Trophoblast cell (in vitro differentiated cells and primary cell): Measurements from ENCODE around the gene PCDHGA4.
"Not testable (repeated sequence)": the region's sequence is repeated elsewhere in the genome, so short reads cannot be mapped to it uniquely, and the experiment has no call there.

Experiments
- DNase-seq, 2 donors: peaks; one replicate each; pipeline ENCODE4 v3.0.0-alpha.2; 2016
- H2AFZ ChIP-seq: 2 replicates; pipeline ENCODE4 v1.6.1; 2013; ENCODE audit warnings: low read length, moderate library complexity, mild to moderate bottlenecking; ENCODE audit not compliant: insufficient read depth, poor library complexity
- H2AK5ac ChIP-seq: 2 replicates; pipeline ENCODE4 v1.6.1; 2013; ENCODE audit warnings: mild to moderate bottlenecking, low read length
- H2BK120ac ChIP-seq: 2 replicates; pipeline ENCODE4 v1.6.1; 2013; ENCODE audit warnings: low read length, mild to moderate bottlenecking, moderate library complexity; ENCODE audit not compliant: insufficient read depth, poor library complexity
- H2BK12ac ChIP-seq: 2 replicates; pipeline ENCODE4 v1.6.1; 2013; ENCODE audit warnings: mild to moderate bottlenecking, low read length, moderate library complexity
- H2BK5ac ChIP-seq: 2 replicates; pipeline ENCODE4 v1.6.1; 2013; ENCODE audit warnings: low read length, low read depth, moderate library complexity, mild to moderate bottlenecking; ENCODE audit not compliant: poor library complexity
- H3K14ac ChIP-seq: 2 replicates; pipeline ENCODE4 v1.6.1; 2013; ENCODE audit warnings: mild to moderate bottlenecking, low read length
- H3K18ac ChIP-seq: 2 replicates; pipeline ENCODE4 v1.6.1; 2013; ENCODE audit warnings: mild to moderate bottlenecking, low read length
- H3K23ac ChIP-seq: 2 replicates; pipeline ENCODE4 v1.6.1; 2013; ENCODE audit warnings: low read length
- H3K27ac ChIP-seq: 2 replicates; pipeline ENCODE4 v1.5.1; 2013; ENCODE audit warnings: low read depth, mild to moderate bottlenecking, inconsistent platforms, low read length, moderate library complexity
- H3K27me3 ChIP-seq: 2 replicates; pipeline ENCODE4 v1.6.1; 2013; ENCODE audit warnings: inconsistent platforms, mild to moderate bottlenecking, low read length, moderate library complexity; ENCODE audit not compliant: insufficient read depth
- H3K36me3 ChIP-seq, 2 experiments: 1 replicate in 1 of 2; 2 replicates in 1 of 2; pipeline ENCODE4 v1.6.1; 2013; ENCODE audit warnings: low read length in 2 of 2, mild to moderate bottlenecking in 2 of 2, moderate library complexity in 1 of 2; ENCODE audit not compliant: insufficient read depth in 2 of 2, control insufficient read depth in 1 of 2
- H3K4ac ChIP-seq: 2 replicates; pipeline ENCODE4 v1.6.1; 2013; ENCODE audit warnings: low read depth, mild to moderate bottlenecking, low read length, moderate library complexity
- H3K4me1 ChIP-seq, 2 experiments: 1 replicate in 1 of 2; 2 replicates in 1 of 2; pipeline ENCODE4 v1.6.1; 2013; ENCODE audit warnings: low read length in 2 of 2, mild to moderate bottlenecking in 2 of 2, moderate library complexity in 1 of 2; ENCODE audit not compliant: insufficient read depth in 2 of 2, control insufficient read depth in 1 of 2
- H3K4me2 ChIP-seq: 2 replicates; pipeline ENCODE4 v1.6.1; 2013; ENCODE audit warnings: inconsistent platforms, mild to moderate bottlenecking, low read length, moderate library complexity
- H3K4me3 ChIP-seq: 2 replicates; pipeline ENCODE4 v1.5.1; 2013; ENCODE audit warnings: mild to moderate bottlenecking, low read depth, low read length, inconsistent platforms
- H3K79me1 ChIP-seq: one replicate; pipeline ENCODE4 v1.6.1; 2013; ENCODE audit warnings: low read length
- H3K79me2 ChIP-seq: 2 replicates; pipeline ENCODE4 v1.6.1; 2013; ENCODE audit warnings: low read length, mild to moderate bottlenecking; ENCODE audit not compliant: control insufficient read depth, insufficient read depth, poor library complexity
- H3K9ac ChIP-seq: 2 replicates; pipeline ENCODE4 v1.6.1; 2013; ENCODE audit warnings: mild to moderate bottlenecking, low read length
- H3K9me3 ChIP-seq: 2 replicates; pipeline ENCODE4 v1.6.1; 2013; ENCODE audit warnings: low read depth, mild to moderate bottlenecking, control low read depth, inconsistent platforms, low read length; ENCODE audit not compliant: insufficient read depth
- H4K12ac ChIP-seq: 2 replicates; pipeline ENCODE4 v1.6.1; 2013; ENCODE audit warnings: low read depth, mild to moderate bottlenecking, low read length, moderate library complexity
- H4K8ac ChIP-seq: 2 replicates; pipeline ENCODE4 v1.6.1; 2013; ENCODE audit warnings: low read depth, mild to moderate bottlenecking, low read length, moderate library complexity
- H4K91ac ChIP-seq: one replicate; pipeline ENCODE4 v1.6.1; 2013; ENCODE audit warnings: low read depth, mild to moderate bottlenecking, low read length, moderate library complexity
- WGBS: extraction: QIAGEN DNeasy Blood & Tissue Kit; methylation state at CpG from one replicate; pipeline ENCODE4 v1.1.7; 2013; ENCODE audit warnings: missing lambda C conversion rate; ENCODE audit not compliant: insufficient read length, insufficient coverage; ENCODE audit errors: extremely low coverage; 5-methylcytosine and 5-hydroxymethylcytosine counted together

Gene PCDHGA4

GRCh38 chr5:141326088-141326854, 28.6 kb upstream of the PCDHGA4 start:
- no peak overlapping the region for H3K23ac ChIP-seq
- no peaks in the 10 kb centered on the region for H3K79me1 ChIP-seq
- no CpG with 5 or more reads among the region's 27 CpGs for WGBS
- H3K4me2 ChIP-seq: peak overlapping the region; percentile 55
- H2AFZ ChIP-seq: no peak overlapping the region
- no peak overlapping the region for H3K4me3 ChIP-seq
- peaks cover 0 to under 1% of the 10 kb centered on the region in 2 experiments for H3K36me3 ChIP-seq
- no peak overlapping the region for H2BK5ac ChIP-seq
- no peak overlapping the region for H3K9ac ChIP-seq
- no peak overlapping the region for H4K12ac ChIP-seq
- no peak overlapping the region for H4K8ac ChIP-seq
- H3K4me1 ChIP-seq: peaks cover 0 to 1% of the 10 kb centered on the region in 2 experiments
- DNase-seq: peak; percentile 37 to 46
- H2BK120ac ChIP-seq: no peak overlapping the region
- no peak overlapping the region for H2AK5ac ChIP-seq
- H3K18ac ChIP-seq: no peak overlapping the region
- no peak overlapping the region for H2BK12ac ChIP-seq
- peaks cover 14% of the 10 kb centered on the region for H3K9me3 ChIP-seq
- H4K91ac ChIP-seq: no peak overlapping the region
- no peak overlapping the region for H3K4ac ChIP-seq
- H3K79me2 ChIP-seq: no peaks in the 10 kb centered on the region
- no peak overlapping the region for H3K14ac ChIP-seq
- H3K27me3 ChIP-seq: no peaks in the 10 kb centered on the region
- no peak overlapping the region for H3K27ac ChIP-seq

DNA sequence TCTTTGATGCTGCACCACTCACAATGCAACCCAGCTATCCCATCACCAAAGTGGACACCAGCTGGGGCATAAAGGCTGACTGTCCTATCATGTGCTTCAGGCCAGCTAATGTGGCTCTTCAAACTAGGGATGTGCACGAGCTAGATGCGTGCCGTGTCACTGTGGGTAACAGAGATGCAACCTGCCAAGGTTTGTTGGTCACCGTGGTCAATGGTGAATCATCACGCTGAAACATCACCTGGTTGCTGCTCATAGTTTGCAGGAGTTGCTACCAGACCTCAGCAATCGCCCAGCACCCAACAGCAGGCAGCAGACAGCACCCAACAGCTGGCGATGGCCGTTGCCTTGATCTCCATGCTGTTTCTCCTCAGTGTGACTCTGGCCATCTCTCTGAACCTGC, 26.6 kb upstream of the PCDHGA4 start:
- Histone ChIP-seq H2BK12ac (no peak overlapping the region), H3K9me3 (peaks cover 23% of the 10 kb centered on the region), H2BK120ac (no peak overlapping the region), H2AK5ac (no peak overlapping the region), H3K79me2 (no peaks in the 10 kb centered on the region), H3K27me3 (no peaks in the 10 kb centered on the region), H3K4me1 (no peaks in the 10 kb centered on the region), H4K91ac (no peak overlapping the region), H3K18ac (no peak overlapping the region), H3K9ac (no peak overlapping the region), H2BK5ac (no peak overlapping the region), H3K14ac (no peak overlapping the region), H2AFZ (no peak overlapping the region), H3K4ac (no peak overlapping the region), H3K4me2 (no peak overlapping the region), H3K23ac (no peak overlapping the region), H3K79me1 (no peaks in the 10 kb centered on the region), H4K8ac (no peak overlapping the region), H3K27ac (no peak overlapping the region), H3K36me3 (peaks cover 0 to 2% of the 10 kb centered on the region in 2 experiments), H3K4me3 (no peak overlapping the region), H4K12ac (no peak overlapping the region)
- DNase-seq: no peak
- no CpG with 5 or more reads among the region's 8 CpGs for WGBS

DNA sequence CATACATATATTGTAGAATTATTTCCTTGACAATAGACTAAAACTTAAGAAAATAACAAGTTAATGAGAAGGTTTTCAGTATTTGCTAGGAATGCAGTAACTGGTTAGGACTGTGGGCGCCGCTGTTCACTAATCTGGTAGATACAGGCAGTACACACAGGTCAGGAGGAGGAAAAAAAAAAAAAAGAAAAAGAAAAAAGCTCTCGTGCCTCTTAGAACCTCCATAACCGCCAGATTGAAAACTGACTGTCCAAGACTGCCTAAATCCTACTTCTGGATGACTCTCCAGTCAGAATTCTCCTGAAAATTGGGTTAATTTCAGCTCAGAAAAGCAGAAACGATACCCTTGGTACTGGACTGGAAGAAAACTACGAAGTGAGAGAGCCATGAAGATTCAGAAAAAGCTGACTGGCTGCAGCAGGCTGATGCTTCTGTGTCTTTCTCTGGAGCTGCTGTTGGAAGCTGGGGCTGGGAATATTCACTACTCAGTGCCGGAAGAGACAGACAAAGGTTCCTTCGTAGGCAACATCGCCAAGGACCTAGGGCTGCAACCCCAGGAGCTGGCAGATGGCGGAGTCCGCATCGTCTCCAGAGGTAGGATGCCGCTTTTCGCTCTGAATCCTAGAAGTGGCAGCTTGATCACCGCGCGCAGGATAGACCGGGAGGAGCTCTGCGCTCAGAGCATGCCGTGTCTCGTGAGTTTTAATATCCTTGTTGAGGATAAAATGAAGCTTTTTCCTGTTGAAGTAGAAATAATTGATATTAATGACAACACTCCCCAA, 24.3 kb upstream of the PCDHGA4 start, which contains the start of gene PCDHGA1:
TSS of gene PCDHGA1 (plus strand) at position 216 of the 782 bp plus-strand sequence.
- no peak within 1 kb of the TSS for H2AK5ac ChIP-seq
- H2BK5ac ChIP-seq: no peak within 1 kb of the TSS
- no peaks in the 10 kb centered on the region for H3K79me1 ChIP-seq
- DNase-seq: no peak
- H3K23ac ChIP-seq: no peak within 1 kb of the TSS
- H3K4ac ChIP-seq: no peak within 1 kb of the TSS
- H4K91ac ChIP-seq: no peak within 1 kb of the TSS
- no peak within 1 kb of the TSS for H4K8ac ChIP-seq
- WGBS: no CpG with 5 or more reads among the region's 21 CpGs
- H3K27me3 ChIP-seq: no peaks in the 10 kb centered on the region
- H3K9me3 ChIP-seq: peaks cover 27% of the 10 kb centered on the region
- peaks cover 0 to 2% of the 10 kb centered on the region in 2 experiments for H3K36me3 ChIP-seq
- no peaks in the 10 kb centered on the region for H3K79me2 ChIP-seq
- no peaks in the 10 kb centered on the region for H3K4me1 ChIP-seq
- no peak within 1 kb of the TSS for H3K9ac ChIP-seq
- no peak within 1 kb of the TSS for H3K14ac ChIP-seq
- H3K27ac ChIP-seq: no peak within 1 kb of the TSS
- no peak within 1 kb of the TSS for H4K12ac ChIP-seq
- no peak within 1 kb of the TSS for H2BK120ac ChIP-seq
- H3K18ac ChIP-seq: no peak within 1 kb of the TSS
- no peak within 1 kb of the TSS for H3K4me2 ChIP-seq
- H2BK12ac ChIP-seq: no peak within 1 kb of the TSS
- no peak within 1 kb of the TSS for H3K4me3 ChIP-seq
- H2AFZ ChIP-seq: no peak within 1 kb of the TSS

DNA sequence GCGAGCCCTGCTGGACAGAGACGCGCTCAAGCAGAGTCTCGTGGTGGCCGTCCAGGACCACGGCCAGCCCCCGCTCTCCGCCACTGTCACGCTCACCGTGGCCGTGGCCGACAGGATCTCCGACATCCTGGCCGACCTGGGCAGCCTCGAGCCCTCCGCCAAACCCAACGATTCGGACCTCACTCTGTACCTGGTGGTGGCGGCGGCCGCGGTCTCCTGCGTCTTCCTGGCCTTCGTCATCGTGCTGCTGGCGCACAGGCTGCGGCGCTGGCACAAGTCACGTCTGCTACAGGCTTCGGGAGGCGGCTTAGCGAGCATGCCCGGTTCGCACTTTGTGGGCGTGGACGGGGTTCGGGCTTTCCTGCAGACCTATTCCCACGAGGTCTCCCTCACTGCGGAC, 22.2 kb upstream of the PCDHGA4 start:
- H2BK5ac ChIP-seq, H3K18ac ChIP-seq, H3K4me2 ChIP-seq, H3K4ac ChIP-seq, H2AK5ac ChIP-seq, H3K79me1 ChIP-seq, H3K23ac ChIP-seq, H3K79me2 ChIP-seq, H2BK120ac ChIP-seq, H4K91ac ChIP-seq, H3K27me3 ChIP-seq, H3K36me3 ChIP-seq, H3K14ac ChIP-seq, DNase-seq, H3K27ac ChIP-seq, H2BK12ac ChIP-seq, H4K8ac ChIP-seq, H3K4me3 ChIP-seq, H4K12ac ChIP-seq, H2AFZ ChIP-seq, H3K4me1 ChIP-seq, H3K9ac ChIP-seq: not testable (repeated sequence)
- WGBS: no CpG with 5 or more reads among the region's 39 CpGs
- peaks cover 27% of the 10 kb centered on the region for H3K9me3 ChIP-seq
